GM21390 (cell line): ENCODE data around the gene ARHGEF16.

ENCODE experiments used
- ATAC-seq: cut with Tn5 transposase; IDR thresholded peaks from one replicate; pipeline ENCODE4 v1.9.1; 2021; ENCODE audit not compliant: unreplicated experiment

The ARHGEF16 gene

DNA sequence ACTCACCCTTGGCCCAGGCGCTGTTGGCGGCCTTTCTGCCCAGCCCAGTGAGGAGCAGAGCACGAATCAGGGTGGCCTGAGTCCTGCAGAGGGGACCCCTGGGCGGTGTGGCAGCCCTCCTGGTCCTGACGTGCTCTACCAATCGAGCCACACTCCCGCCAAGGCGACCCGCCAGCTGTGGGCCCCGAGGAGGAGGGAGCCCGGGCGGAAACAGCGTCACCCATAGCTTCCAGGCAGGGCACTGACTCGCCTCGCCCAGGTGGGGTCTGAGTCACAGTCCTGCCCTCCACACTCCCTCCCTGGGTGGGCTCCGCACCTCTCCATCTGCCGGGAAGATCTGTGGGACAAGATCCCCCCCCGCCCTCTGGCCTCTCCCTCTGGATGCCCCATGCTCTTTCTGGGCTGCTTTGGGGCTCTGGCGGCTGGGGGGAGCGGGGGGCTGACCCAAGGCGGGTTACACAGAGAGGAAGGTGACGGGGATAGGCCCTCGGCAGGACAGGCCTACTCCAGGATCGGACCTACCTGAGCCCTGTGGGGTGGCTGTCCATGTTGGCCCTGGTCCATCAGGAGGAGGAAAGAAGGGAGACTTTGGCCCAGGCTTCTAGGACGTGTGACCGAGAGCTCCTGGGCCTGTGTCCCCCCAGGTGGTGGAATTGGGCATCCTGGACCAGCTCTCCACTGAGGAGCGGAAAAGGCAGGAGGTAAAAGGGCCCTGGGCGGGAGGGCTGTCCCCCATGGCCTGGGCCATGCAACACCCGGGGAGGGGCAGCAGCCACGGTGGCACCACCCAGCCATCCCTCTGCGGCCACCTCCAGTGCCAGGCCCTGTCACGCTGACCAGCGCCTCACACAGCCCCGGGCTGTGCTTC, 14.0 kb downstream of the ARHGEF16 start:
- ATAC-seq: no peak

DNA sequence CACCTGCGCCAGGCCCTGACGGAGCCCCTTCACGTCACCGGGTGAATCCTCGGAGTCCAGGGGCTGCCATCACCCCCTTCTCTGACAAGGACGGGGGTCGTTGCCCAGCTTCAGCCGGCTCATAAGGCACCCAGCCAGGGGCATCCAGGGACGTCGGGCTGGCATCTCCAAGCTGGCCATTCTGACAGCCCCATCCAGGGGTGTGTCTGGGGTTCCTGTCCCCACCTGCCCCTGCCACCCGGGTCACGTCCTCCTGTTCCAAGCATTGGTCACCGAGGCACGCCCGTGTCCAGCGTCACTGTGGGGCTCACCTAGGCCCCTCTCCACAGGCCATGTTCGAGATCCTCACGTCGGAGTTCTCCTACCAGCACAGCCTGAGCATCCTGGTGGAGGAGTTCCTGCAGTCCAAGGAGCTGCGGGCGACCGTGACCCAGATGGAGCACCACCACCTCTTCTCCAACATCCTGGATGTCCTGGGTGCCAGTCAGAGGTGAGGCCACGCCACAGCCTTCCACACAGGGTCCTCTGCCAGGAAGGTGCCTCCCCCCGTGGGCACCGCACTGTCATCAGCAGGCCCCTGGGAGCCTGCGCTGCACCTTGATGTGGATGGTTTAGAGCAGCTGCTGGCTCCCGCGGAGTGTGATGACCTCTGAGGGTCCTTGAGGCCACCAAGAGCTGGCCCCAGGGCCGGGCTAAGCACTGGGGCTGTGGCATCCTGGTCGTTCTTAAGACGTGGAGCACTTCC, 14.8 kb downstream of the ARHGEF16 start:
- no peak for ATAC-seq

DNA sequence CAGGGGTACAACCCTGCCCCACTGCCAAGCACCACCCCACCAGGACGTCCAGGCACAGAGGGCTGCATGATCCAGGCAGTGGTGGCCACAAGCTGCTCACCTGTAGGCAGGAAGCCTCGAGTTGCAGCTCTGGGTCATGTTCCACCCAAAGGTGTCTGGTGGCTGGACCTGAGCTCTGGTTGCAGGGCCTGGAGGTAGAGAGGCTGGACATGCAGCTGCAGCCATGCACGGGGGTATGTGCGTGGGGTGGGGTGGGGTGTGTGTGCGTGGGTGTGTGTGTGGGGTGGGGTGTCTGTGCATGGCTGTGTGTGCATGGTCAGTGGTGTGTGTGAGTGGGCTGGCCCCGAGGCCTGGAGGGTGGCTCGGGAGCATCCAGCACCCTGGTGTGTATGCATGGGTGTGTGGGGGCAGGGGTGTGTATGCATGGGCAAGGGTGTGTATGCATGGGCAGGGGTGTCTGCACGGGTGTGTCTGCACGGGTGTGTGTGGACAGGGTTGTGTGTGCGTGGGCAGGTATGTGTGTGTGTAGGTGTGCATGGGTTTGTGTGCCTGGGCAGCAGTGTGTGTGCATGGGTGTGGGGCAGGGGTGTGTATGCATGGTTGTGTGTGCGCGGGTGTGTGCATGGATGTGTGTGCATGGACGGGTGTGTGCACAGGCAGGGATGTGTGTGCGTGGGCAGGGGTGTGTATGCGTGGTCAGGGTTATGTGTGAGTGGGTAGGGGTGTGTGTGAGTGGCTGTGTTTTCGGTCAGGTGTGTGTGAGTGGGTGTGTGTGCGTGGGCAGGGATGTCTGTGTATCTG, 15.6 kb downstream of the ARHGEF16 start:
- no peak for ATAC-seq

DNA sequence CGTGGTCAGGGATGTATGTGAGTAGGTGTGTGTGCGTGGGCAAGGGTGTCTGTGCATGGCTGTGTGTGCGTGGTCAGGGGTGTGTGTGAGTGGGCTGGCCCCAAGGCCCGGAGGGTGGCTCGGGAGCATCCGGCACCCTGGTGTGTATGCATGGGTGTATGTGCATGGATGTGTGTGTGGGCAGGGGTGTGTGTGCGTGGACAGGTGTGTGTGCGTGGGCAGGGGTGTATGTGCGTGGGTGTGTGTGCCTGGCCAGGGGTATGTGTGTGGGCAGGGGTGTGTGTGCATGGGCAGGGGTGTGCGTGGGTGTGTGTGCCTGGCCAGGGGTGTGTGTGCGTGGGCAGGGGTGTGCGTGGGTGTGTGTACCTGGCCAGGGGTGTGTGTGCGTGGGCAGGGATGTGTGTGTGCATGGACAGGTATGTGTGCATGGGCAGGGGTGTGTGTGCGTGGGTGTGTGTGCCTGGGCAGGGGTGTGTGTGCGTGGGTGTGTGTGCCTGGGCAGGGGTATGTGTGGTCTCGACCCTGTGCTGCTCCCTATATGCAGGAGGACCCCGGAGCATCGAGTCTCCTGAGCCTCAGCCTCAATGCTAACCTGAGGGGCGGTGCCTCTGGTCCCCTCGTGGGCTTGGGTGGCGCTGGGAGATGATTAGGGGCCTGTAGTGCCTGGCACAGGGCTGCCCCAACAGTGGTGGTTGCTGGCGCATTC, 16.3 kb downstream of the ARHGEF16 start:
- ATAC-seq: no peak

DNA sequence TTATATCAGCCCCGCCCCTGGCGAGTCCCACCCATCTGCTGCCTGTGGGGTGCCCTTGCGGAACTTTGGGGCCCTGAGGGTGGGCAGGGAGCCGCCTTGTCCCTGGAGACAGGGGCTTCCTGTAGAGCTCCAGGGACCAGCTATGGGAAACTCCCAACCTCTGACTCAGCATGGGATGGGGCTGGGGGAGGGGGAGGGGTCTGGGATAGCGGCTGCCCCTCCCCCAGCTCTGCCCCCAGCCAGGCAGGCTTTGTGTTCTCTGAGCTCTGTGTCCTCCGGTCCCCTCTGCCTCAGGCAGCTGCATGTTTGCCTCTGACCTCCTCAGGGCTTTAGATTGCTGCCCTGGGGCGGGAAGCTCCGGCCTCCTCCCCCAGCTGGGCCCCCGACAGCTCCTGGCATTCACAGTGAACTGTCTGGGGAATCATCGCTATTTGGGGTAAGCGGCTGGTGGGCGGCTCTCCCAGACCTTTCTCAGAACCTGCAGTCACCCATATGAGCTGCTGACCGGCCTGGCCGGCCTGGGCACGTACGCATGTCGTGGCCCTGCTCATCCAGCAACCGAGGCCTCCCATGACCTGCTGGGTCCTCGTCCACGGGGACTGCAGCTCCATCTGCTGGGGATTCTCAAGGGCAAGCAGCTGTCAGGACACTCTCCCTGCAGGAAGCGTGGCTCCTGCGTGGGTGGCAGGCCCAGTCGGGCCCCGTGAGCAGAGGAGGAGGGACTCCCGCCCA, 17.1 kb downstream of the ARHGEF16 start:
- no peak for ATAC-seq

DNA sequence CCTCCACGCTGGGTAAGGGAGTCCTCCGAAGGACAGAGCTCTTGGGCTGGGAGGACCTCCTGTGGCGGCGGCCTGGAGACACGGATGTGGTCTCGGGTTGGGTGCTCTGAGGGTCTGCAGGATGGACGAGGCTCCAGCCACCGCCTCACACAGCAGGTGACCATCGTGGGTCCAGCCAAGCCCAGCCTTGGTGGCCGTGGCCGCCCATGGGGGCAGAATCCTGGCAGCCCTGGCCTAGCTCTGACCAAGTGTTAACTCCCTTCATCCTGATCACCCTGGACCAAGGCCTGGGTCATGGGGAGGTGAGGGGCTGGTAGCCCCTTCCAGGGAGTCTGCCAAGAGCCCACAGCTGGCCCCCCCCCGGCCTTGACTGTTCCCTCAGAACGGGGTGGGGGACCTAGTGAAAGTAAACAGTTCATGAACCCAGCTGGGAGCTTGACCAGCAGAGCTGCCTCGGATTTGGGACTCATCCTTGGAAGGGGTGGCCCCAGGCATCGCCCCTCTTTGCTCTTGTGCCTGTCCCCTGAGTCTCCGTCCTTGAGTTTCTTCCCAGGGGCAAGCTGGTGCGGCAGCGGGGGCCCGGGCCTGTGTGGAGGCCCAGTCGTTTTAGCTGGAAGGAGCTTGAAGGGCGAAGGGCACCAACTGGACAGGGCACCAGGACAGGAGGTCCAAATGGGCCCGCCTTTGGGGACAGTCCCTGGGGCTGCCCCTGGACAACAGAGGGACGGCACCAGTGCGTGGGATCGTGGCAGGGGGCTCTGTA, 17.8 kb downstream of the ARHGEF16 start:
- ATAC-seq: no peak

DNA sequence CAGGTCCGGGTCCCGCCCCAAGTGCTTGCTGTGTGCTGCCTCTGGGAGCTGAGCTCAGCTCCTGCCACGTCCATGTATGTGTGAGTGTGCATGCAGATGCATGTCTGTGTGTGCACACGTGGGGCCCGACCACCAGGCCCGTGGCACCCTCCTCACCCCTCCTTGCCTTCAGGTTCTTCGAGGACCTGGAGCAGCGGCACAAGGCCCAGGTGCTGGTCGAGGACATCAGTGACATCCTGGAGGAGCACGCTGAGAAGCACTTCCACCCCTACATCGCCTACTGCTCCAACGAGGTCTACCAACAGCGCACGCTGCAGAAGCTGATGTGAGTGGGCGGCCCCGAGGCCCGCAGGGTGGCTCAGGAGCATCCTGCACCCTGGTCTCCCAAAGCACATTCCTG, 18.4 kb downstream of the ARHGEF16 start:
- no peak for ATAC-seq

DNA sequence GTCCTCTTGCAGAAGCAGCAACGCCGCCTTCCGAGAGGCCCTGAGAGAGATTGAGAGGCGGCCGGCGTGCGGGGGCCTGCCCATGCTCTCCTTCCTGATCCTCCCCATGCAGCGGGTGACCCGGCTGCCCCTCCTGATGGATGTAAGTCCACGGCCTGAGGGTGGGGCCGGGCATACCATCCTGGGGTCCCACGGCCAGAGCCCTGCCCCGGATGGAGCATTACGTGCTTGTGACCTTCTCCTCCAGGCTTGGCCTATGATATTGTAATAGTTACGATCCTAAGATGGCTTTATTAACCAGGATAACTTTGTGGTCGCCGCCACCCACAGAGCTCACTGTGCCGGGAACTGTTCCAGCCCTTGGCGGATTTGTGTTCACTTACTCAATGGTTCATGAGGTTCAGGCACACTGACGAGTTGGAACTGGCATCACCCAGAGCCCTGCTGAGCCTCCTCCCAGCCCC, 18.9 kb downstream of the ARHGEF16 start:
- no peak for ATAC-seq

DNA sequence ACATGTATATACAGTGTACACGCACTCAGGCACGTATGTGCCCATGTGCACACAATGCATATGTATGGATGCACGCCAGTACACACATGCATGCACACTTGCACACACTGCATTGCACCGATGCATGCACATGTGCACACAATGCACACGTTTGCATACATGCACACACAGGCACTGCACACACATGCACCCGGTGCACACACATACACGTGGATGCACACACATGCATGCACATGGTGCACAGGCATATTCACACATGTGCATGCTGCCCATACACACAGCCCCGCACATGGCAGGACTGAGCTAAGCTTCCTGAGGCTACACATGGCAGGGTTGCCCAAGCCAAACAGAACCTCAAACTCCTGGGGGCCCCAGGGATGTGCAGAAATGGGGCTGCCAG, 19.6 kb downstream of the ARHGEF16 start:
- no peak for ATAC-seq

DNA sequence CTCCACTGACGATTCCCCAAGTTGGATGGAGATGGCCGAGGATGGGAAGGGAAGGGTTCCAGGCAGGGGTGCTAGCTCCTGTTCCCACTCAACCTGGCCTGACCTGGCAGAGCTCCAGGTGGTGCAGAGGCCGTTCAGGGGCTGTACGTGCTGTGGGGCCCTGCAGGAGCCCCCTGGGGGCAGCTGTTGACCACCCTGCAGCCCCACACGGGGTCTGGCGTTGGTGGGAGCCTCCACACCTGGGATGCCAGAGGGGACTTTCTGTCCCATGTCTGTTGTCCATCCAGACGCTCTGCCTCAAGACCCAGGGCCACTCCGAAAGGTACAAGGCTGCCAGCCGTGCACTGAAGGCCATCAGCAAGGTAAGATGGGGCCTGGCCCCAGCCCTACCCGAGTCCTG, 20.0 kb downstream of the ARHGEF16 start:
- no peak for ATAC-seq

DNA sequence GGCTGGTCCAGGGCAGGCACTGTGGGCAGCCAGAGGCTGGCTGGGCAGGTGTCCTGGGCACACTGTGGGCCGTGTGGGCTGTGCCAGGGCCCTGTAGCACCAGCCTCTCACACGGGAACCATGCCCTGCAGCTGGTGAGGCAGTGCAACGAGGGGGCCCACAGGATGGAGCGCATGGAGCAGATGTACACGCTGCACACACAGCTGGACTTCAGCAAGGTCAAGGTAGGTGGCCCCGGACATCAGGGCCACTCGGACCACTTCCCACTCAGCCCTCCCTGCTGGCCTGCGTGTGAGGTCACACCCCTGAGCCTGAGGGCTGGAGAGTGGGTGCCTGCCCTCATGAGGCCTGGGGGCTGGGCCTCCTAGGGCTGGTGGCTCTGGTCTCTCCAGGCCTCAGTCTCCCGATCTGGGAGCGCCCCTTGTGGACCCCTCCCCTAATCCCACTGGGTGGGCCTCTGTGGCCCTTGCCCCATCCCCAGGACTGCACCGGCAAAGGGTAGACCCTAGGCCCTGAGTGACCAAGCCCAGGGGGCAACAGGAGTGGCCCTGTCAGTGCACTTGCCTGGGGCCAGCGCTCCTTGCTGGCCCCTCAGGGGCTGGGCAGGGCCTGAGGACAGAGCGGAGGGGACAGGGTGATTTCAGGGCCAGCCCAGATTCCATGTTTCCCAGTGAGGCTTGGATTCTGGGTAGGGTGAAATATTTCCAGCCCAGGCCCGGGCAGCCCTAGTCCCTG, 21.5 kb downstream of the ARHGEF16 start:
- no peak for ATAC-seq

DNA sequence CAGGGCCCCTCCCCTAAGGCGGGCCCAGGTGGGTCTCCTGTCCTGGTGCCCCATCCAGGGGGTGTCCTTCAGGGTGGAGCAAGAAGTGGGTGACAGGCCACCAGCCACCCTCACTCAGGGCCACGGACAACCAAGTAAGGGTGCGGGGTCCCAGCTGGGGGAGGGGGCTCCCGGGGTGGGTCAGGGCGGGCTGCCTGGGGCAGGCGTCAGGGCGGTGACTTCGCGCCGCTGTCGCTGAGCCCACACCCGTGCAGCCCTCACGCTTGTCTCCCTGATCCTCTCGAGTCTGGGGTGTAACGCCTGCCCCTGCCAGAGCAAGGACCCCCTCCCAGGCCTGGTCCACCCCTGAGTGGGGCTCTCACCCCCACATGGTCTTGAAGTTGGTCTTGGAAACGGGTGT, 22.2 kb downstream of the ARHGEF16 start:
- ATAC-seq: no peak

DNA sequence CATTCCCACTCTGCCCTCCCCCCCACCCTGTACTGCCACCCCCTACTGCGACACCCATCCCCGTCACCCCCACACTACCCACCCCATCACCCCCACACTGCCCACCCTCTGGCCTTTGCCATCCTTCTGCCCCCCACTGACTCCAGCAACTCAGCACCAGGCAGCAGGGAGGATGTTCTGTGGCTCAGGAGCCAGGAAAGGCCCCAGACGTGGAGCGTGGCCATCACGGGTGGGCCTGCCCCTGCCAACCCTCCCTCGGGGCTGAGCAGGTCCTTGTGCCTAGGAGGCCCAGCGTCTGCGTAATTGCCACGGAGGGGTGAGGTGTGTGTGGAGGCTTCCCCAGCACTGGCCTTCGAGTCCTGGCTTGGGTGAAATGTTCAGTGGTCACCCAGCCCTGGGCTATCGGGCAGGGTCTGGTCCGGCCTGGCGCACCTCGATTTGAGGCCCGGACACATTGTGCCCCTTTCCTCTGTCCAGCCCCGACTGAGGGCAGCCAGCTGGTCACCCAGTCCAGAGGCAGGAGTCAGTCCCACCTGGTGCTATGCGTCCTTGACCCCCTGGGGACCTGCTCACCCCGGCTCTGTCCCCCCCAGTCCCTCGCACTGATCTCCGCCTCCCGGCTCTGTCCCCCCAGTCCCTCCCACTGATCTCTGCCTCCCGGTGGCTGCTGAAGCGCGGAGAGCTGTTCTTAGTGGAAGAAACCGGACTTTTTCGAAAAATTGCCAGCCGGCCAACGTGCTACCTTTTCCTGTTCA, 23.0 kb downstream of the ARHGEF16 start:
- ATAC-seq: no peak

DNA sequence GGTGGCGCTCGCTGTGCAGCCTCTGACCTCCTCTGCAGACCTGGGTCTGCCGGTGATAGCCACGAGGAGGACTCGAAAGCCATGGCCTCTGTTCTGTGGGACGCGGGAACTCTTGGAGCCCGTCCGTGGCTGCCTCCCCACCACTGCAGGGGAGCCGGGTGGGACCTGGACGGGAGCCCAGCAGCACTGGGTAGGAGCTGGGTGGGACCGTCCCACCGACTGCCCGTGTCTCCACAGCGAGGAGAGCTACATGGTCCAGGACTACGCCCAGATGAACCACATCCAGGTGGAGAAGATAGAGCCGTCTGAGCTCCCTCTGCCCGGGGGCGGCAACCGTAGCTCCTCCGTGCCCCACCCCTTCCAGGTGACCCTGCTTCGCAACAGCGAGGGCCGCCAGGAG, 23.7 kb downstream of the ARHGEF16 start:
- no peak for ATAC-seq

DNA sequence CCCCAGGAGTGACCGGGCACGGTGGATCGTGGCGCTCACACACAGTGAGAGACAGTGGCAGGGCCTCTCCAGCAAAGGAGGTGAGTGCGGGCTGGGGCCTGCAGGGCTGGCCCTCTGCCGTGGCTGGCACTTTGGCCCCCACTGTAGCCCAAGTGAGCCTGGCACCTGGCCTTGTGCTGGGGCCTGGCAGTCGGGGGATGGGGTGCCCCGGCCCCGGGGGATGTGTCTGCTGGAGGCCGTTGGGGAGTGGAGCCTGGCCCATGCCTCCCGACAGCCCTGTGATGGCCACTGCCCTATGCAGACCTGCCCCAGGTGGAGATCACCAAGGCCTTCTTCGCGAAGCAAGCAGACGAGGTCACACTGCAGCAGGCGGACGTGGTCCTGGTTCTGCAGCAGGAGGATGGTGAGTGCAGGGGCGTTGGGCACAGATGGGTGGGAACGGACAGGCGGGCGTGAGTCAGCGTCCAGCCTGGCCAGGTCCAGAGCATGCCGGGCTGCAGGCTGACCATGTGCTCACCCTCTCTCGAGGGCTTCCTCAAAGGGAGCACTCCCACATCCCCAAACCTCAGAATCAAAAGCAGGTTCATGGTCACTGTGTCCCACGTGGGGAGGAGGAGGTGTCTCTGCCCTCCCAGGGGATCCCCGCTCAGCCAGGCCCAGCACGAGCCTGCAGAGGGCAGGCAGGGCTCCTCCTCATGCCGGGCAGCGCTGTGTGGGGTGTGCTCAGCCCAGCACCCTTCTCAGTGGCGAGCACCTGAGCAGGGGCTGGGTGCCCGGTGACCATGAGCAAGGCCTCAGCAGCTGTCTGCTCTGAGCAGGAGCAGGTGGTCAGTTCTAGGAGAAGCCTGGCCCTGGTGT, 25.3 kb downstream of the ARHGEF16 start:
- no peak for ATAC-seq

DNA sequence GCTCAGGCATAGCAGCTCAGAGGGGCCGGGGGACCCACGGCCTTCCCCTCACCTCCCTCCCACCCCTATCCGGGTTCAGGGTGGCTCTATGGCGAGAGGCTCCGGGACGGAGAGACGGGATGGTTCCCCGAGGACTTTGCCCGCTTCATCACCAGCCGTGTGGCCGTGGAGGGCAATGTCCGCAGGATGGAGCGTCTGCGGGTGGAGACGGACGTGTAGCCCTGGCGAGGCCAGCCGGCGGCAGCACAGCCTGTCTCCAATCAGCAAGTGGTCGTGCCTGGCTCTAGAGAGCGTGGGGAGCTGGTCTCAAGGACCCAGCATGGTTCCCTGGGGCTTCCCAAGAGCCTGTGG, 25.9 kb downstream of the ARHGEF16 start:
- ATAC-seq: no peak

DNA sequence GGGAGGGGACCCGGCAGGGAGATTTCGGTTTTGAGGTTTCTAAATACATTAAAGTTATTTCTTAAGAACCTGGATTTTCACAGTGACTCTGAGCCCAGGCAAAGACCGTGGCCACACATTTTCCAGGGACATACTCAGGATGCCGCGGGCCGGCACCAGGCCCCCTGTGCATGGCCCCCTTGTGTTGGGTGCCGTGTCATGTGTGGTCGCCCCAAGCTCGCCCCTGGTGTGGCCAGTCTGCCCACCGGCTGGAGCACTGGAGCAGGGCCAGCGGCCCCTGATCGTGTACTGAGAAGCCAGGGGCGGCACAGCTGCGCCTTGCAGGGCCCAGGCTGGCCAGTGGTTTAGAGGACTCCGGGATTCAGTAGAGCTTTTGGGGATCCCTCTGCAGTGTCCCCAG, 26.6 kb downstream of the ARHGEF16 start:
- ATAC-seq: no peak
